GM21737 (cell line): ENCODE results near the gene MYRFL.
"Not testable (repeated sequence)": the region's sequence is repeated elsewhere in the genome, so short reads cannot be mapped to it uniquely, and the experiment has no call there.

Experiments used
- ATAC-seq: cut with Tn5 transposase; IDR thresholded peaks from one replicate; pipeline ENCODE4 v1.9.1; 2021; ENCODE audit warnings: mild to moderate bottlenecking, moderate library complexity; ENCODE audit not compliant: unreplicated experiment

MYRFL gene

DNA sequence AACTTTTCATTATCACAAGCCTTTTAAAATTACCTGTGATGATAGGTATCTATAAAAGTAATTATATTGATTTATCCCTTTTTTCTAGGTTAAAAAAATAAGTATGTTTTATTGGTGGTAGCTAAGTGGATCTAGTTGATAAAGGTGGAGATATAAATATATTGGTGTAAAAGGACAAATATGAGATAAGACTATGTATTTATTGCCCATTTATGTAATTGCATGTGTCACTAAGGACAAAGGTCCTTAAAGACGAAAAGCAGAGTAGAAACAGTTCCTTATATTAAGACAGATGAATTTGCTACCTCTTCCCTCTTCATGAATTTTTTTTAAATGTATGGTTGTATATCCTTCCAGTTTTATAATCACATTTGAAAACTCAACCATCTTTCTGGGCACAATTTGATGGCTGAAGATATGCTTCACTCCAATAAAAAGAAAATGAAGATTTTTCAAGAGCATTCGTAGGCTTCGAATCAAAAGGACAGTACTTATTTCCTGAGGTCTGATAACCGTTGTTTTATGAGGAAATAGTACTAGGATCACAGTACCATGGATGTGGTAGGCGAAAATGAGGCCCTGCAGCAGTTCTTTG is at the start of gene MYRFL:
MYRFL (plus strand) TSS at position 262 of the 595 bp plus-strand sequence; CDS start at position 553, 291 bp downstream.
- no peak for ATAC-seq

DNA sequence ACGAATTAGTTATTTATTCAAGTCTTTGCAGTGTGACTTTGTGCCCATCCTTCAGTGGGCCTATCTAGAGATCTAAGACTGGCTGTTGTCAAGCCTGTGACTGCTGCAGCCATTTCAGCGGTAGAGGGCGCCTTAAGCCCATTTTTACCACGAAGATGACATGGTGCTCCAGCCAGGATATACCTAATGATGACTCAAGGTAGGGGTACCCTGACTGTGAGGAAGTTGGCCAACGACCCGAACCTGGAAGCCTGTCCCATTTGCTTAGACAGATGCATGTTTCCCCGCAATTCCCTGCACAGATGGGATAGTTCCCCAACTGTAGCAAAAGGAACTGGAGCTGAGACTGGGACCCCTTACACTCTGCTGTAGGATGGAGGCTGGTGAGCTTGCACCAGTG is 45.1 kb upstream of the MYRFL start:
- ATAC-seq, result no peak

DNA sequence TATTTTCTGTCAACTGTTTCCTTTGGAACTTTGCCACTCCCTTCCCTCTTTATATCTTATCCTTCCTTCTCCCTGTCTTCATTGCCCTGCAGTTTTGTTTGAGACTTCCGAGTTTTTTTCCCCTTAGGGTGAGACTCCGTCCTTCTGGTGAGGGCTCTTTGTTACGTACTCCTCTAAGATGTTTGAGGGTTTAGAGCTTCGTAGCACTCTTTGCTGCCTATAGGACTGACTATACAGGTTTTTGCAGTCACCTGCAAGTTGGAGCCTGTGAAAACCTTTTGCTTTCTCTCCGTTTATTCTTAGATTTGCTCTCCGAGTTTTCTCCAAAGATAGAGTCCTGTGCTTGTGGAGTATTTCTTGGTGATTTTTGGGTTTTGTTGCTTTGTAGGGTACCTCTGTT is 41.7 kb upstream of the MYRFL start:
- ATAC-seq, result no peak

DNA sequence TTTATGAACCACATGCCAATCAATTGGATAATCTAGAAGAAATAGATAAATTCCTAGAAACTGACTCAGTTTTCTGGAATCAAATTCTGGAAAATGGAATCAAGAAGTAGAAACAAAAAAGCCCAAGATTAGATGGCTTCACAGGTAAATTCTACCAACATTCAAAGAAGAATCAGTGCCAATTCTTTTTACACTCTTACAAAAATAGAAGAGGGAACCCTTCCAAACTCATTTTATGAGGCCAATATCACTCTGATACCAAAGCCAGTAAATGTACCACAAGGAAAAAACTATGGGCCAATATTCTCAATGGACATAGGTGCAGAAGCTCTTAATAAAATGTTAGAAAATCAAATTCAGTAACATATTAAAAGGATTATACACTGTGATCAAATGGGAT is 35.7 kb upstream of the MYRFL start:
- ATAC-seq, result no peak

DNA sequence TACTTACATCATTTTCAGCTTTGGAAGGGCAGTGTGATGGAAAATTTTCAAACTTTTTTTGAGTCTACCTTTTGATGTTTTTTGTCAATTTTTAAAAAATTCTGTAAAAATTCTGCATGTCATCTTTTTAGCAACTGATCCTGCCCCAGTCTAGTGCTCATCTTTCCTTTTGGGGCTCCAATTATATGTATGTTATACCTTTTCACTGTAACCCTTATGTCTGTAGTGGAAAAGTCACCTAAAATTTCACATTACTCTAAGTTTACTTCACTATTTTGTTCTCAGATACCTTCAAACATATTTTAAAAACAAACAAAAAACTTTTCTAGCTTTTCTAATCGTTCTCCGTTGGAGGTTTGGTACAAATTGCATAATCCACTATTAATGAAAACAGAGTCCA is 32.5 kb upstream of the MYRFL start:
- ATAC-seq, result no peak

DNA sequence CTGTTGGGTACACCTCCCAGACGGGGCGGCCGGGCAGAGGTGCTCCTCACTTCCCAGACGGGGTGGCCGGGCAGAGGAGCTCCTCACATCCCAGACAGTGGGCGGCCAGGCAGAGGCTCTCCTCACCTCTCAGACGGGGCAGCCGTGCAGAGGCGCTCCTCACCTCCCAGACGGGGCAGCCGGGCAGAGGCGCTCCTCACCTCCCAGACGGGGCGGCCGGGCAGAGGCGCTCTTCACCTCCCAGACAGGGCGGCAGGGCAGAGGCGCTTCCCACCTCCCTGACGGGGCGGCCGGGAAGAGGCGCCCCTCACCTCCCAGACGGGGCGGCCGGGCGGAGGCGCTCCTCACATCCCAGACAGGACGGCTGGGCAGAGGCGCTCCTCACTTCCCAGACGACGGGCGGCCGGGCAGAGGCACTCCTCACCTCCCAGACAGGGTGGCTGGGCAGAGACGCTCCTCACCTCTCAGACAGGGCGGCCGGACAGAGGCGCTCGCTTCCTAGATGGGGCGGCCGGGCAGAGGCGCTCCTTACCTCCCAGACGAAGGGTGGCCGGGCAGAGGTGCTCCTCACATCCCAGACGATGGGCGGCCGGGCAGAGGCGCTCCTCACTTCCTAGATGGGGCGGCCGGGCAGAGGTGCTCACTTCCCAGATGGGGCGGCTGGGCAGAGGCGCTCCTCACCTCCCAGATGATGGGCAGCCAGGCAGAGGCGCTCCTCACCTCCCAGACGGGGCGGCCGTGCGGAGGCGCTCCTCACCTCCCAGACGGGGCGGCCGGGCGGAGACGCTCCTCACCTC is 17.7 kb upstream of the MYRFL start:
- ATAC-seq, result not testable (repeated sequence)

DNA sequence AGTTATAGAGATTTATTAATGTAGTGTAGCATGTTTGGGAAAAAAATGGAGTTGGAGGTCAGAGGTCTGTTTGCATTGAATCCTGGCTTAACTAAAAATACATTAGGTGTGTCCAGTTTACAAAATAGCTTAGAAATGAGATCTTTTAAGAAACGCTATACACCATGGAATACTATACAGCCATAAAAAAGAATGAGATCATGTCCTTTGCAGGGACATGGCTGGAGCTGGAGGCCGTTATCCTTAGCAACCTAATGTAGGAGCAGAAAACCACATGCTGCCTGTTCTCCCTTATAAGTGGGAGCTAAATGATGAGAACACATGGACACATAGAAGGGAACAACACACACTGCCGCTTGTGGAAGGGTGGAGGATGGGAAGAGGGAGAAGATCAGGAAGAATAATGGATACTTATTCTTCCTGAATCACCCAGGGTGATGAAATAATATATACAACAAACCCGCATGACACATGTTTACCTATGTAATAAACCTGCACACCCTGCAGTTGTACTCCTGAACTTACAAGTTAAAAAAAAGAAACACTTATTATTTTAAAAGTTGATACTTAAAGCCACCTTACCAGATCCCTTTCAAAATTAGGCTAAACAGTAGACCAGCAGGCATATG is 14.0 kb upstream of the MYRFL start:
- ATAC-seq, result no peak

DNA sequence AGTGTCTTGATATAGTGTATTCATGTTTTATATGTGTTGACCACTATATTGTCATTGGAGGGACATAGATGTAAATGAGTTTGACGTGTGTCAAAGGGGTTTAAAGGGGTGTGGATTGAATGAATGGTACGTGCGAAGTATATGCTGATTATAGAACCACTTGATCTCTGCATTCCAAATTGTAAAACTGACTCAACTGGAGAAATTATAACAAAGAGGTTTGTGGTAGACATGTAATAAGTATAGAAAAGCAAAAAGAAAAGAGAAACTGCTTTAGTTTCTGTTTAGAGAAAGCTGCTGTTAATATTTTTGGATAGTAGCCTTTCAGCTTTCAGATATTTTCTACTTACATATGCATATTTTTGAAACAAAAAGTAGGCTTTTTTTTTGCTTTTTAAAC is 8.9 kb upstream of the MYRFL start:
- ATAC-seq, result no peak

DNA sequence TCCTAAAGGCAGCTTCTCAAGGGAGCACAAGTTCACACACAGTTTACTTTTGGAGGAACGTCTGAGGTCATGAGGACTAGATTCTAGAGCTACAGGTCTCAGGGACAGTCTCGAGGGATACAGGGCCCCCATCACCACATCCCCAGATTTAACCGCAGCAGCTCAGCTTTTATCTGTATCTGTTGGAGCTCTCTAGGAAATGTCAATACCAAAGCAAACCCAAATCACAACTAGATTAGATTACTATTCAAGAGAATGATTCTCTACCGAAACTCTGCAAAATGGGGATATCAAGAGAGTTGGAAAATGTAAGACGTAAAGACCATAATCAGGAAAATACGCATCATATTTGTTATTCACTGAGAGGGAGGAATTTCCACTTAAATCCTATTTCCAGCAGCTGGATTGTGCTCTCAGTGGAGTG is 4.0 kb upstream of the MYRFL start:
- ATAC-seq, result no peak

DNA sequence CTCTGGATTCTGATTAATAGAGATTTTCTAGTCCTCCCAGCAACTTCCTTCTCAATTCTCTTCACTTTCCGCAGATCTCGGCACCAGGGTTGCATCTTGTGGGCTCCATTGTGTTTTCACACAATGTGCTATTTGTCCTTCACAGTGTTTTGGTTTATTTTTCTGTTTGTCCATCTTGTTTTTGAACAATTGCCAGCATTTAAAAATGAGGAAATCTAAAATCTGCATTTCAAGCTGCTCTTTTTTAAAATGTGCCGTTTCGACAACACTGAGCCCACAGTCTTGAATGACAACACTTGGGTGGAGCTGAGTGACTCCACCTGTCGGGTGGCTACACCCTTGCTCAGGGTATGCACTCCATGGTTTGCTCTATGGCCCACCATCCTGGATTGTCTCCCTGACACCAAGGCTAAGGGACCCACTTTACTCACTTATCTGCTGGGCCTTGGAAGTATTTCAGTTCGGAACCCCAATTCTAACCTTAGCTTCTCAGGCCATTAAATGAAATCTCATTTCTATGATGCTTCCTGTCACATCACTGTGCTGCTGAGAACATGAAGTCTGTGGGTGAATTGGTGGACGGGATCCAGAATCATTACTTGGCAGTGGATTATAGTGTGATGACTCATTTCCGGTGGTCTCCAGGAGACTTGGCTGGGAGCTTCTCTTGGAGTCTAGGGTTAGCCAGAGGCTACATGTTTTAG is 3.4 kb upstream of the MYRFL start:
- no peak for ATAC-seq

DNA sequence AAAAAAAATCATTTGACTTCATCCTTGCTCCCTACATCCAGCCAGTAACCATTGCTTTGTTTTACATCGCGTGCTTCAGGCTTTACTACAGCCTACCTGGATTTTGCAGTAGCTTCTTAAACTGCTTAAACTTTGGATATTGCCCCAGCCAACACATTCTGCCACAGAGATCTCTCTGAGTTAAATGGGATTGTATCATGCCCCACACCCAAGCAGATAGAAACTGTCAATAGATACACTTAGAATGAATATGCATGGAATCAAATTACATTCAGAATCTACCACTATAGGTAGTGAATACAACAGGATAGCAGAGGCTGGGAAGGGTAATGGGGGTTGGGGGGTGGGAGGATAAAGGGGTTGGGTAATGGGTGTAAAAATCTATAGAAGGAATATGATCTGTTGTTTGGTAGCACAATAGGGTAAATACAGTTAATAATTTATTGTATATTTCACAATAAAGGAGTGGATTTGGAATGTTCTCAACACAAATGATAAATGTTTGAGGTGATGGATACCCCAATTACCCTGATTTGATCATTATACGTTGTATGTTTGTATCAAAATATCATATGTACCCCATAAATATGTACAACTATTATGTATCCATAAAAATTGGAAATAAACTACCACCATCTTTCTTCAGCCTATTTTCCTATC is 2.7 kb upstream of the MYRFL start:
- ATAC-seq, result no peak

DNA sequence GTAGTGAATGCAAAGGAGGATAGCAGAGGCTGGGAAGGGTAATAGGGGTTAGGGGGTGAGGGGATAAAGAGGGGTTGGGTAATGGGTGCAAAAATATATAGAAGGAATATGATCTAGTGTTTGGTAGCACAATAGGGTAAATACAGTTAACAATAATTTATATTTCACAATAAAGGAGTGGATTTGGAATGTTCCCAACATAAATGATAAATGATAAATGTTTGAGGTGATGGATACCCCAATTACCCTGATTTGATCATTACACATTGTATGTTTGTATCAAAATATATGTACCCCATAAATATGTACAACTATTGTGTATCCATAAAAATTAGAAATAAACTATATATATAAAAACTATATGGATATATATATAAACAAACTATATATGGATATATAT is 999 bp upstream of the MYRFL start:
- ATAC-seq, result no peak

DNA sequence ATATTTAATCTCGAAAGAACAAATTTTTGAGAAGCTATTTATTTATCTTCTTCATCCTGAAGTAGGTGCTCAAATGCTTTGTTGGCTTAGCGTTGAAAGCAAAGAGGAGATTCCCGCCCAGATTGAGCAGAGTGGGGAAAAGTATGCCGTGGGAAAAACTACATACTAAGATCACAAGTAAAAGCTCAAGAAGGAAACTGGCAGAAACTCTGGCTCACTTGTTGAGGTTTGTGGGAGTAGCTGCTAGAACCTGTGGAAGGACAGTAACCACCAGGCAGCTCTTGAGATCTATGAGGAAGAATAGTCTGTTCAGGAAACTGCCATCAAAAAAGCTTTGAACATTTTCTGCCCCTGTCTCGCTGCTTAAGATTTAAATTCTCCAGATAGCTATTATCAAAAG is 3.9 kb downstream of the MYRFL start:
- no peak for ATAC-seq

DNA sequence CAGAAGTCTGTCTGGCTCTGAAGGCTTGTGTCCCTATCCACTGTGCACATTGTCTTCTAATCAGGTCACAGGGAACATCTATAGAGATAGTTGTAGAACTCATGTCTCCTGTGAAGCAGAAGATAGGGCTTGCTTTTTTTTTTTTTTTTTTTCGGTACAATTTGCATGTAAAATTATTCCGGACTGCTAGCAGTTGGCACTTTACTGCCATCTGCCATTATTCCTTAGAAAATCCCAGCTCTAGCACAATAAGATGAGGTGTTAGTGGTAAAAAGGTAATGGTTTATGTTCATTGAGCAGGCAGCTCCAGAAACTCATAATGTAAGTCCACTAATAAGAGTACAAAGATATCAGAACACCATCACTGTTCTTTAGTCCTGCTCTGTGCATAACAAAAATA is 8.7 kb downstream of the MYRFL start:
- ATAC-seq, result no peak

DNA sequence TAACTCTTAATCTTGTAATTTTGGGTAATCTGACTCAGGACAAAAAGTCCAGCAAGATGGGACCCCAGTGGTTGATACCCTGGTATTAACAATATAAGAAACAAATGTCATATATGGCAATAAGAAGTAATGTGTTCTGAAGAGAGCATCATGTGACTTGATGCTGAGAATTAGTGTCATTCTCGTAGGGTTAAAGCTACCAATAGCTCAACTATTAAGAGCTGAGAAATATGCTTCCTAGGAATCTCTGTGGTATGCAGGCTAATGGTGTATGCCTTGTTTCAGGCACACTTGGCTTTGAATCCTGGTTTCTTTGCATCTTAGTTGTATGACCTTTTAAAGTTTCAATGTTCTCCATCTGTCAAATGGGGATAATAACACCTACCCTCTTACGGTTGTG is 9.1 kb downstream of the MYRFL start:
- ATAC-seq, result no peak

DNA sequence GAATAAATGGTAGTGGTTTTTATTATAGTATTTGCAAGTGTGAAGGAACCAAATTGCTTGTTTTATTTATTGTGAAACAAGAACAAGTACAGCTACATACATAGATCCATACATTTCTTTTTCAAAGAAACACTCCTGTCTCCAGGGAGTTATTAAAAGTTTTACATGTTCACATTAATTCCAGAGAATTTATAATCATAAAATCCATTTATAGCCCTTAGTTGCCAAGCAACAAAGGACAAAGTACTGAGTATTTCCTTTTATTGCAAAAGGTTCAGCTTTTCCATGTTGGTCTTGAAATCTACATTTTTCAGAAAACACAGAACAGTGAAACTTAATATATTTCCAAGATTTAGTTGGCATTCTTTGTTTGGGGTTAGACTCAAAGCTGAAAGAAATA is 9.5 kb downstream of the MYRFL start:
- no peak for ATAC-seq

DNA sequence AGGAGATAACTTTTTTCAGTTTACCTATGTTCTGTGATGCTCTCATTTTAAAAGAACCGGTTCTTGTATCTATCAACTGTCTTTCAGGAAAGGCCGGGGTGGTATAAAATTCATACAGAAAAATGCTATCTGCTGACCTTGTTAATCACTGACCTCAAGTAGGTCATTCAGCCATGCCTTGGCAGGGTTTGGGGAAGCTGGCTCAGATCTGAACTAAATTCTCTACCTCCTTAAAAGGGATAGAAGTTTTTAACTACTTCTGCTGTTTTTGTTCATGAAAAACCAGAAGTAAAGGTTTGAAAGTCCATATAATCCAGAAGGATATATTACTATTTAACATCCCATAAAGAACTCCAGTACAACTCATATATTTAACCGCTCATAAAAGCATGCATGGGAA is 10.1 kb downstream of the MYRFL start:
- ATAC-seq, result no peak

DNA sequence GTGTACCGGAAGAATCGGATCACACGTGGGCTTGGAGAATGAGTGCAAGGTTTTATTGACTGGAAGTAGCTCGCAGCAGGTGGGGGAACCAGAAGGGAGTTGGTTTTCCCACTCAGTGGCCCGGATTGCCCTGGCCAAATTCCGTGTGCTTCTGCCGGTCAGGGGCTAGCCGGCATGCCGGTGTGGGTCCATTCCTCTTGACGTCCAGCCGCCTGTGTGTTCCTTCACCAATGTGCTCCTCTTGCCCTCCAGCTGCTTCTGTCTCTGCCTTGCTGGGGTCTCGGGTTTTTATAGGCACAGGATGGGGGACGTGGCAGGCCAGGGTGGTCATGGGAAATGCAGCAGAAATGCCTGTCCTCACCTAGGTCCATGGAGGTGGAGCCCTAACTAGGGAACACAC is 11.0 kb downstream of the MYRFL start:
- ATAC-seq, result no peak

DNA sequence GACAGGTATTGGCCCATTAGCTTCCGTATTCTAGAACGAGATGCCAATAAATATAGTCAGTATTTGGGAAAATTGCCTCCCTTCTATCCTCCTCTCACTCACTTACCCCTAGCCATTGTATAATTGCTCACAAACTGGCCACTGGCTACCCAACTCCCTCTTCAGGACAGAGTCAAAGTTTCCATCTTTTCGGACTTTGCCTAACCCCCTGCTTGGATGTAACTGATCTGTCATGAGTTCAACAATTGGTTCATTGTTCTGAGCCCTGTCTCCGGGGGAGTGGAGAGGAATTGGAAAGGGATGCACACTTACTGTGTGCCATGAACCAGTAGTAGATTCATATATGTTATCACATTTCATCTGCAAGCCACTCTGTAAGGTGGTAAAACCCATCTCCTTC is 12.2 kb downstream of the MYRFL start:
- no peak for ATAC-seq

DNA sequence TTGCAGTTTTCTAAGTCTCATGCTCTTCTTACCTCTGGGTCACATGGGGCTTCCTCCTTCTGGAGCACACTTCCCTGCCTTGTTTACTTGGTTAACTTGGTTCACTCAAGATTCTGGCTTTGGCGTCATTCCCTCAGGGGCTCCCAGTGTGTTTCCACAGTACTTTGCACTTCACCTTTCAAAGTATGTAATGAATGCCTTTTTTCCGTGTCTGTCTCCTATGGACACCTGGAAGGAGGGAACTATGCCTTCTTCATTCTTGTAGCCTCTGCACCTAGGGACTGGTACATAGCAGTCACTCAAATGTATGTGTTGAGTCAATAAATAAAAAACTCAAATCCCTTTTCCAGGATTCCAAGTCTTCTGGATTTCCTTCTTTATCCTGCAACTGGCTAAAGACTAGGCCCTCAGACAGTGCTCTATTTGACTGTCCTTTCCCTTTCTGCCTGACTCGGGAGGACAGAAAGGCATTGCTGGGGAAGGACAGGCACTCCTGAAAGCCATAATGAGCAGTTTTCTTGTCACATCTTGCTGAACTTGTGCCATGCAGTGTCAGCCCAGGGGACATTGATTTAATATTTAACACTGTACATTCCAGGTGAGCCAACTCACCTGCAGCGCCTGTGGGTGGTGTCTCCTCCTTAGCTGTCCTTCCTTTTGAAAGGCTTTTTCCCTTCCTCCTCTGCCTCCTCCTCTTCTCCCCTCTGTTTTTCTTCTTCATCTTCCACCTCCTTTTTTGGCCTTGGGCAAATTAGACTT is 12.8 kb downstream of the MYRFL start:
- no peak for ATAC-seq
